Measurements from ENCODE around the gene CERS6. TPM values are rescaled to one million over a fixed set of nuclear protein-coding genes. Genes with fewer than 3 reads are reported as not detected.
"Not testable (repeated sequence)": the region's sequence is repeated elsewhere in the genome, so short reads cannot be mapped to it uniquely, and the experiment has no call there.

The CERS6 gene
- polyA plus RNA-seq, 1 donor = 33.8 TPM

DNA sequence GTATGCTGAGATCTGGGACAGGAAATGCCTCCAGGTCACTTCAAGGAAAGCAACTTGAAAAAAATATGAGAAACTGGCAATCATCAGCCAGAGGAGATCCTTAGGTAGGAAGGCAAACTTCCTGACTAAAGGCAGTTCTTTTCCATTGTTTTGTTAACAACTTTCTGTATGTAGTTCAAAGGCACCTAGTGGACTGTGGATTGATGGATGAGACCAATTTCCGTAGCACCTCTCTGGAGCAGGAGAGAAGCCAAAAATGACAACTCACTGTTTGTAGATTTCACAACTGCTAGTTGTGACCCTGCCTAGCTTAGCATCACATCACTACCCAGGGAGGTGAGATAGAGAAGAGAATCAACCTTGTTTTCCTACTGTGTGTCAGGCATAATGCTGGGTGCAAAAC lies 324.6 kb downstream of the CERS6 start:
- DNase-seq = no peak

DNA sequence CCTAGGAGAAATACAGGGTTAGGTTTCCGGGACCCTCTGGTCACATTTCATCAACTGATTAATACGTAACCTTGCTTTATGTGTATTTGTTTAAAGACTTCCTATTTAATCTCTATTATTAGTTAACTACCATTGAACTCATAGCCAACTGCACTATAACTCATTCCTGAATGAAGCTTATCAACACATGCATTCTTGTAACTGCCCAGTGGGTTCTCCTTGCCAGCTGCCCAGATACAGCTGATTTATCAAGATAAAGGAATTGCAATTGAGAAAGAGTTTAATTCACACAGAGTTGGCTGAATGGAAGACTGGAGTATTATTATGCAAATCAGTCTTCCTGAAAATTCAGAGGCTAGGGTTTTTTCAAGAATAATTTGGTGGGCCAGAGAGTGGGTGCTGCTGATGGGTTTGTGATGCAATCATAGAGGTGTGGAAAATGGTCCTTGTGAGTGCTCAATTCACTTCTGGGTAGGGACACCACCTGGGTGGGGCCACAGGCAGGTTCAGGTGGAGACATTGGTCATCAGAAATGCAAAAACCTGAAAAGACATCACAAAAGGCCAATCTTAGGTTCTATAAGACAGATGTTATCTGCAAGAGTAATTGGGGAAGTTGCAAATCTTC lies 325.2 kb downstream of the CERS6 start:
- DNase-seq = no peak

DNA sequence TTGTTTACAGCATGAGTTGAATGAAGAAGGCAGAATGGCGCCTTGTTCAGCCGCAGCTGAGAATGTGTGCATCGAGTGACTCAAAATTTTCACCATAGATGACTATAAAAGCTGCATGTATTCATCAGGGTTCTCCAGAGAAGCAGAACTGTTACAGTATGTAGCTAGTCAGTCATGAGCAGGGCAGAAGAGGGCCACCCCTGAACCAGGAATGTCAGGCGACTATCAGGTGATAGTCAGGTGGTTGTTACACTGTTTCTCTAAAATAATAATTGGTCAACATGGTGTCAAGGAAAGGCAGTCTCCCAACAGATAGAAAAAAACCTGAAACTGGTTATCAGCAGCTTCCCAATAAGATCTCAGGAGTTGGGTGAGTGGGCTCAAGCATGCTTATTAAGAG lies 326.2 kb downstream of the CERS6 start:
- no peak for DNase-seq

DNA sequence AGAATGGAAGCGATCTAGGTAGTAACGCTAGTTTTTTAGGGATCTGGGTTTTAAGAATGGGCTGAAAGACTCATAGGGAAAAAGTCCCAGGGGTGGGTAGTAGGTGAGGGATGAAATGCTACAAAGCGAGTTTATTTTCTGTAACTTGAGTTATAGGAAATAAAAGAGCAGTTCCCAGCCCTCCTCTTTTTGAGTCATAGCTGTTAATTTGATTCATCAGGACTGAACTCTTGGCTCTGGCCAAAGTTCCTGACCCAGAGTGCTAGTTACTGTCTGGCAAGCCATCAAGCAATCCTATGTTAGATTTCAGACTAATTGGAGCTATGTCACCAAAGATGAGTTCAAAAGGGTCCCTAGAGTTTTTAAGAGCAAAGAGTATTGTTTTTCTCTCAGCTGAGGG lies 328.9 kb downstream of the CERS6 start:
- DNase-seq = no peak

DNA sequence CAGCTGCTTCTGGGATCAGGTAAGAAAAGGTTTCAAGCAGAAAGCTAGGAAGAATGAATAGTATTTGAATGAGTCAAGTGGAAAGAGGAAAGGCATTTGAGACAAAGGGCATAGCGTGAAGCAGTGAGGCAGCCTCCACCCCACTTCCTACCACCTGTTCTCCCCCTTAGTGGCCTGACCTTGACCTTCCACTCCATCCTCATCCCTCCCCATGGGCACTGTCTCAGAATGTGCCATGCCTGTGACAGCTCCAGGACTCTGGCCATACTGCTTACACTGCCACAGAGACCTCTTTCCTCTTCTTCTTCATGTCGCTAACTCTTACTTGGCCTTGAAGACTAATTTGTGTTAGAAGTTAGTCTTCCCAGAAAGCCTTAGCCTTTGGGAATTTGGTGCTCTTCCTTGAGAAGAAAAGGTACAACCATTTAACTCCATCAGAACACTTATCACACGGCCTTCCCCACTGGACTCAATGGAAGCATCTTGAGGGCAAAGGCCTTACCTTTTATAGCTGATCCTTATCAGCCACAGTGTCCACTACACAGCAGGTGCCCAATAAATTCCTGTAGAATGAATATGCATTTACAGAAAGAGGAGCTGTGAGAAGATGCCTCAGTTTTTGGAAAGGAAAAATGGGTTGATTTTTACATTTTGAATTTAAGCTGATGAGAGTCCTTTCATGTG lies 331.2 kb downstream of the CERS6 start:
- DNase-seq = no peak

DNA sequence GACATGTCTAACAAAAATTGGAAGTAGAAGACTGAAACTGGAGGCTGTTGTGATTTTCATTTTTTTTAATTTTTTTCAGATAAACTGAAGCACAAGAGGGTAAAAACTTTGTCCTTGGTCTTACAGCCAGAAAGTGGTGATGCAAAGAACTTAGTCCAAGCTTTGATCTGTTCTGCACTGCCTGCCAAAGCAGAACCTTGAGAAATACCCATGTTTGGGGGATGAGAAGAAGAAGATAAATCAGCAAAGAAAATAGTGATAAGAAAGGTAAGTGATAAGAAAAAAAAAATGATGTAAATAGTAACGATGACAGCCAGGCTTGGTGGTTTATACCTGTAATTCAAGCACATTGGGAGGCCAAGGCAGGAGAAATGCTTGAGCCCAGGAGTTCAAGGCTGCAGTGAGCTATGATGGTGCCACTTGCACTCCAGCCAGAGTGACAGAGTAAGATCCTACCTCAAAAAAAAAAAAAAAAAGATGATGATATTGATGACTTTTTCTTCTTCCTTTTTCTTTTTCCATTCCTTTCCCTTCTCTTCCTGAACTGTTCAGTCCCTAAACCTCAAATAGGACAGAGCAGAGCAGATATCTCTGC lies 331.8 kb downstream of the CERS6 start:
- no peak for DNase-seq

DNA sequence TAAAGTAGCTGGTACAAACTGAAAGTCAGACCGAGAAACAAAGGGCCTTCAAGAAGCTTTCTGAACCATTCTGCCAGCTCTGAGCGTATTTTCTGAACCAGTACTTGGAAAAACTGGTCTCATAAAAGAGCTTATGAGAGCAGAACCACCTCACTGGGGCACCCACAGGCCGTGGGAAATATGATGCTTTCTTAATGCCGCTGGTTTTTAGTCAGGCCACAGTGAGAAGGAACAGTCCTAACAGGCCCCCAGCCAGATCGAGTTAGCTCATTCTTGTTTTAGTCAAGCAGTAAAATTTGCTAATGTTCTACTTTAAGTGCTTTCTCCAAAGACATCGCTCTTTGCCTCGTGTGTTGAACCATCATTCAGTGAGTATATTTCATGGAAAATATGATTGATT lies 333.7 kb downstream of the CERS6 start:
- no peak for DNase-seq

DNA sequence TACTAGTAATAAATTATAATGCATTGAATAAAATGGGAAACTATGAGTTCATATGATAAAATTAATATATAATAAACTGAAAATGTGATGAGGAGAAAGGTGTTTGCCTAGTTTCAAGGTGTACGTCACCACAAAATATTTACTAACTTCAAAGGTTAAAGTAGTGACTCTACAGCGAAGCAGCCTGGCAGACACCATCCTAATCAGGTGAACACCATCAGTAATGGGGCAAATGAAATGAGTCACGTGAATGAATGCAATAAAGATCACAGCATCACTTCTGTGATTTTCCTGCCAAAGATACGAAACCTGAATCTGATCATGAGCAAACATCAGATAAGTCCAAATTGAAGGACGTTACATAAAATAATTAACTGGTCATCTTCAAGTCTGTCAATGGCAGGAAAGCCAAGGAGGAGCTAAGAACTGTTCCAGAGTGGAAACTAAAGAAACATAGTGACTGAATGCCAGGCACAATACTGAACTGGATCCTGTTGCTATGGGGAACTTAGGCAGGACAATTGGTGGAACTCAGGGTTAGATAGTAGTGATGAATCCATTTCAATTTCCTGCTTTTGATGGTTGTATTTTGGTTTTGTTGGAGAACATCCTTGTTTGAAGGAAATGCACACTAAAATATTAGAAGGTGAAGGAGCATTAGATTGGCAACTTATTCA lies 334.3 kb downstream of the CERS6 start:
- DNase-seq = no peak

DNA sequence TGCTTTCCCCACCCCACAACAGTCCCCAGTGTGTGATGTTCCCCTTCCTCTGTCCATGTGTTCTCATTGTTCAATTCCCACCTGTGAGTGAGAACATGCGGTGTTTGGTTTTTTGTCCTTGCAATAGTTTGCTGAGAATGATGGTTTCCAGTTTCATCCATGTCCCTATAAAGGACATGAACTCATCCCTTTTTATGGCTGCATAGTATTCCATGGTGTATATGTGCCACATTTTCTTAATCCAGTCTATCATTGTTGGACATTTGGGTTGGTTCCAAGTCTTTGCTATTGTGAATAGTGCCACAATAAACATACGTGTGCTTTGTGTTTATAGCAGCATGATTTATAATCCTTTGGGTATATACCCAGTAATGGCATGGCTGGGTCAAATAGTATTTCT lies 335.1 kb downstream of the CERS6 start:
- DNase-seq = not testable (repeated sequence)

DNA sequence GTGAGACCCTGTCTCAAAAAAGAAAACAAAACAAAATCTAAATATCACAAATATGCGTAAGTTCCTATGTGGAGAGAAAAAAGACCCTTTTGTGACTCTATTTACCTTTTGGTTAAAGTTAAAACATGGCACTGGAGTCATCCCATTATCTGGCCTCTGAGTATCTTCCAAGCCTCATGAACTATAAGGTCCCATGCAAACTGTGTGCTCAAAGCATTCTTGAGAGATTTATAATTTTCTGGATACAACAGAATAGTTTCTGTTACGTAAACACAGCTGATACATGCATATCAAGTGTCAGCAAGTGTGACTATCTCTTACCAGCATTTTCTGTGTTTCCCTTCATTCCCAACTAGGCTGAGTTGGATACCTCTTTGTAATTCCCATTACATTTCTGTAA lies 337.5 kb downstream of the CERS6 start:
- DNase-seq = no peak

DNA sequence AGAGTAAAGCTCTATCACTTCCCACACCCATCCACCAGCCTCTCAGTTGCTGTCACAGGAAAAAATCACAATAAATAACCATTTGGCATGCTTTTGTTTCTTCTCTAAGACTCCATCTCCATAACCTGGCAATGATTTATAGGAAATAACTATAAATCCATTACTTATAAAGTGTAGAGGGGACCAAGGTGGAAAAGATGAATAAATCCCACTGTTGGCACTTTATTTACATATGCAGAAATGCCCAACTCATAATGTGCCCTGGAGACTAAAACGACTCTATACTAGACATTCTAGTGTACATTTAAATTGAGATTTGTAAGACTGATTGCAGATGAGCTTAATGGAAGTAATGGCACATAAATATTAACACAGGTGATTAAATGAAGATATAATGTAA lies 338.9 kb downstream of the CERS6 start:
- DNase-seq = no peak

DNA sequence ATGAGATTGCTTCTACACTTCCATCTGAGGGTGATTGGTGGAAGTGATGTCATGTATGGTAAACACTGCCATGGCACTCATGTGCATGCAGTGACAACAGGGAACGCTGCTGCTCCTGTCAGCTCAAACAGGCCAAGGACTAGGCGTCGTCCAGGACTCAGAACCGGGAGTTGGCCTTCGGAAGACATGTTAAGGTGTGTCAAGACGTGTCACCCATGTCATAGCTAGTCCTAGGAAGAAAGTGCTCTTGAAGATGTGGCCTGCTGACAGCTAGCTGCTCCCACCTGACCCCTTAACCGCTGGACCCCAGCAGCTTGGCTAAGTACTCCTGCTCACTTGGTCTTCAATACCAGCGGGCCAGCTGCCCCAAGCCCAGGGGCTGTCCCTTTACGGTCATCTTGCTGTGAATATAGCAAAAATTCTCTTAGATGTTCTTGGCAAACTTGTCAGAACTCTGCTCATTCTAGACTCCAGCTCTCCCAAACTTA lies 340.1 kb downstream of the CERS6 start:
- DNase-seq = no peak

DNA sequence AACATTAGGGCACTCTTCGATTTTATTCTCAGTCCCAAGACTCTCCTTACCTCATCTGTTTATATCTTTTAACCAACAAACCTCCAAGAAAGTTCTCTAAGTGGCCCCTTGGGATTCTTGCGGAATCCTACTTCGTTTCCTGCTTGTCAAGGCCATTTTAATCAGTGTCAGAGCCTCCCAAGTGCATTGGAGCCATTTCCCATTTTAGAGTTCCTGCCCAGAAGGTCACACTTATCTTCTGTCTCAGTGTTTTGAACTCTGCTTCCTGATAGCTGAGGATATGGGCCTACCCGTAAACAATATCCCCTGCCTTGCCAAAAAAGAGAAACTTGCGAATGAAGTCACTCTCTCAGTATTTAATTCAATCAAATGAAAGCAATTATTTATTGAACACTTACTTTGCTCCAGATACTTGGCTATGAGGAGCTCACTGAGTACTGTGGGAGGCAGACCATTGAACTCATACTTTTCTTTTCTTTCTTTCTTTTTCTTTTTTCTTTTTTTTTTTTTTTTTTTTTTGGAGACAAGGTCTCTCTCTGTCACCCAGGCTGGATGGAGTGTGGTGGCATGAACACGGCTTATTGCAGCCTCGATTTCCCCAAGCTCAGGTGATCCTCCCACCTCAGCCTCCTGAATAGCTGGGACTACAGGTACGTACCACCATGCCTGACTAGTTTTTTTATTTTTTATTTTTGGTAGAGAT lies 340.7 kb downstream of the CERS6 start:
- DNase-seq = no peak

DNA sequence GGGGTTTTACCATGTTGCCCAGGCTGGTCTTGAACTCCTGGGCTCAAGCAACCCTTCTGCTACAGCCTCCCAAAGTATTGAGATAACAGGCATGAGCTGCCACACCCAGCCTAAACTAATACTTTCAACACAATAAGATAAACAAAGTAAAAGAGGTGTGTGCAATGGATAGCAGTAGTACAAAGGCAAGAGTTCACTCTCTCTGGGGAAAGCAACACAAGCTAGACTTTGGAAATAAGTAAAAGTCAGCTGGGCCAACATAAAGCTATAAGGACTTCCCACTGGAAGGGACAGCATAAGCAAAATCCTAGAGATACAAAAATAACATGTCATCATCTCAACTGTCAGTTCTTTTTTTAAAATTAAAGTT lies 341.2 kb downstream of the CERS6 start:
- no peak for DNase-seq

DNA sequence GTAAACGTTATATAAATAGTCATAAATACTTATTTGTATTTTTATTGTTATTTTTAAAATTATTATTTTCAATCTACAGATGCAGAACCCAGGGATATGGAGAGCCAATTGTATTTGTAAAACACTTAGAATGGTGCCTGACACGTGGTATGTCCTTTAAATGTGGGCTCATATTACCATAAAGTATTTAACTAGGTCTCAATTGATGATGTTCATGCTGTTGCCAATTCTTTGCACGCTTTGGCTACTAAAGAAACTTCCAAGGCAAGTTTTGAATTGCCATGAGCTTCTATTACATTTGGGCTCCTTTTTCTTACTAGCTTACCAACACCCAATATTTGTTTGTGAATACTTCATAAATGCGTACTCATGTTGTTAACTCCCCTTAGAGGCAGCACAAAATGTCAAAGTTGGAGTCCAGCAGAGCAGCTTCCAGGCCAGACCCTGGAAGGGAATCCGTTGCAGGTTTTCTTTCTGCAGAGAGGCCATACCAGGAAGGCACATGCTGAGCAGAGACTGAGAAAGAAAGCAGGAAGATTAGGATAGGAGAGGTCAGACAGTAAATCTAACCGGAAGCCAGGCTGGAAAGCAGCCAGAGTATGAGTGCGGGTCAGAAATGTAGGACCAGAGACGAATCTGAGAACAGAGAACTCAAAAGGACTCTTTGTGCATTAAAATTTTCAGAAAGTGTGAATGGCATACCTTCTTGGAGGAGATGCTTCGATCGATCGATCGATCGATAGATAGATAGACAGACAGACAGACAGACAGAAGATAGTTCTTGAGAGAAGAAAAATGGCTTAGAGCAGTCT lies 342.2 kb downstream of the CERS6 start:
- DNase-seq = no peak

DNA sequence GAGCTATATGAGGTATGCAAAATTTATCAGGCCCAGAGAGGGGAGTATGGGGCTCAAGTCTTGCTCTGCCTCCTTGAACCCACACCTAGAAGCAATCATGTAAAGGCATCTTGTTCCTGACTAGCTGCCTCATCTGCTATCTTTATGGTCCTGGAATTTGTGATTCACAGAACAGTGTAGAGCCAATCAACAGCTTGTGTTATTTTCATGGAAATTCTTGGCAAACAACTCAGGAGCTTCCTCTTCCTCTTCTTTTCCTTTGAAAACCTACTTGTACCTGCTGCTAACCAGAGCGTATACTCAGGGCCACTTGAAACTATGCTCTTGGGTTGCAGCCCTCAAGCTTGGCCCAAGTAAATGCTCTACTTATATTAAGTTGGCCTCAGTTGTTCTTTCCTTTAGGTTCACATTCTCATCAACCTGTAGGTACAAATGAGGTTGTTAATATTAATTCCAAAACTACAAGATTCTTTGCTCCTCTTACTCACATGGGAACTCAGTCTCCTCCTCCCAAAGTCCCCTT lies 342.9 kb downstream of the CERS6 start:
- DNase-seq = no peak

DNA sequence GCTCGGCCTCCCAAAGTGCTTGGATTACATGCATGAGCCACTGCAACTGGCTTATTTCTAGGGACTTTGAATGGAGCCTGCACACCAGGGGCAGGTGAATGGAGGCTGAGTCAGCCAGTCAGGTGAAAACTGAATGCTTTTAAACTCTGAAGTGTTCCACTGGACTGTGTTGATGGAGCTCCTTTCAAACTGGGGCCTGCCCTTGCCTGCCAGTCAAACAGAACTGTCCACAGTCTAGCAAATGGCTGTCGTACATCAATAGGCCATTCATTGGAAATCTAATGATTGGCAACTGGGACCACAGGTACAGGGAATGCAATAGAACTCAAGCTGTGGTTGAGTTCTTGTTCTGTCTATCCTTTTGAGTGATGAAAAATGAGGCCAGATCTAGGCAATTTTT lies 345.4 kb downstream of the CERS6 start:
- no peak for DNase-seq

DNA sequence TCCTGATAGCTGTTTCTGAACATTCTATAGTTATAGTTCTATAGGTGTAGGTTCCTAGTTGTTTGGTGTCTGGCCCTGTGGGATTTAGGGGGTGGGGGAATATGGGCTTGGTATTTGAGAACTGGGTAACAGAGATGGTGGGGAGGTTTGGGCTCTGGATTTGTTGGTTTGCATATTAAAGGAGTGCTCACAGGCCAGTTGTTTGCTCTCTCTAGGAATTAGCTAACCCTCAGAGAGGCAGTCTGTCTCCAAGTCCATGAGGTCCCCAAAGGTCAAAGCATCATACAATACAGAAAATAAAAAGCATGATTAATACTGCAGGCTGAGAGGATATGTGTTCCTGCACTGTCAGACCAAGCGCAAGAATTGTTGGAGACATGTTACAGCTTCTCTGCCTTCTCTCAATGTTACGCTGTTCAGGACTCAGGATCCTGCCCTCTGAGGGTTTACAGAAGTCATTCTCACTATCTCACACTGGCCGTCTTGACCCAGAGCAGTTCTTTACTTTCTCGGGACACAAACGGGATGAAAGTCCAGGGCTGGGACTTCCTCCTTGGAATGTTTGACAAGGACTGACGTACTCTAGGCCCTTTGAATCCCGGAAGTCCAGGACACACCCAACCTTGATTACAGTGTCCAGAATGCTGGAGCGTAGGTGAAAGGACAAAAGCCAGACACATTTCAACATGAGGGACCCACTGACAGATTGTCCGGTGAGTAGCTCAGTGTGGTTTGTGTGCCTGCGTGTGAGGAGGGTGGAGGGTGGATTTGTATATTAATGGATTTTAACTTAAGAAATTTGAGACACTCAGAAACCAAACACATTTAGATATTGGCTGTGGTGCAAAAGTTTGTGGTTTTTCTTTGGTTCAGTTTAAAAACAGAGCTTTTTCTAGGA lies 346.1 kb downstream of the CERS6 start, which contains the start of gene NOSTRIN:
TSS of gene NOSTRIN (plus strand) at position 677 of the 898 bp plus-strand sequence. CDS start at position 687, 10 bp downstream.
- no peak for DNase-seq

DNA sequence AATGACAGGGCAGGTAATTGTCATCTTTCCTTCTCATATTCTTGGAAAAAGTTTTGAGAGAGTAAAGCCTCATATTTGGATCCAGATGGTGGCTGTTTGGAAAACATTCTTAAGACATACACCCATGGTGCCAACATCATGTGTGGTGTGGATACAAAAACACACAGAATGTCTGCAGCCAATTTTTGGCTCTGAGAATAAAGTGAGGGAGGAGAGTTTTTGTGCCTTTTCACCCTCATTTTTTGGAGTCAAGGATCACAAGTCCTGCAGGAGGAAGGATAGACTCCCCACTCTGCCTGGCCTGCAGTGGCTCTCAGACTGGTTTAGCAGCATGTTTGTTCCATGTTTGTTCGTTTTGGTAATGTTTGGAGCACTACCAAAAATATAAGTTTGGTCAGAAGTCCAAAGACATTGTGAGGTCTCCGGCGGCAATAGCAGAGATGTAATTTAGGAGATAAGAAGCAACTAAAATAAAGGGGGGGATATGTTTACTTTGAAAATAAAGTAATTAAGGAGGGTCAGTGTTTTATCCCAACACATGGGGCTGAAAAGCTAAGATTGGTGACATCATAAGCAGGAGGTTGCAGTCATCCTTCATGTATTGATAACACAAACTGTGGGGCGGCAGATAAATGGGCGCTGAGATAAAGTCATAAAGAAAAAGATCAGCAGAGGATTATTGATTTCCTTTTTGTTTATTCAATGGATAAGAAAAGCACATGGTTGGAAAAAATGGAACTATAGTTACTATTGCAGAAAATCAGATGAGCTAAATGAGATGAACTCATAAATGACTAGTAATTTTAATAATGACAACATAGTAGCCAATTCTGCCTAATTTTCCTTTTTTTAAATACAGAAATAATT lies 347.0 kb downstream of the CERS6 start:
- no peak for DNase-seq

DNA sequence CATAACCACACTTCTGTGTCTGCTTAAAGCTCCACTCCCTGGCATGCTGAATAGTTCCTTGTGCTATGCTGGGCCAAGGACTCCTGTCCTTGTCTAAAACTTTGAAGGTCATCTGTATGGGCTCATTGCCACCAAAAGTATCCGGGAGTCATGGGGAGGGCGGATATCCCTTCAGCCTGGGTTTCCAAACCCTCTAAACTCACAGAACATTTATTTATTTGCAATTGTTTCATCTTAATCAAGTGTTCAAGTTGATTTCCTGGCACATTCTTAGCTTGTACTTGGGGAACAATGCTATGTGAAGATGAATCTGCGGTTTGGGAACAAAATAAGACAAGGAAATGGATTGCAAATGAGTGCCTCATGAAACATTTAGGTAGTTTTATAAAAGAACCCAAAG lies 348.1 kb downstream of the CERS6 start:
- DNase-seq = no peak
